HG03378 (cell line): ENCODE results near the gene ZIM2.

Experiments used
- ATAC-seq: cut with Tn5 transposase; IDR thresholded peaks from one replicate; pipeline ENCODE4 v1.9.1; 2021; ENCODE audit warnings: mild to moderate bottlenecking, moderate library complexity; ENCODE audit not compliant: unreplicated experiment

ZIM2 gene

DNA sequence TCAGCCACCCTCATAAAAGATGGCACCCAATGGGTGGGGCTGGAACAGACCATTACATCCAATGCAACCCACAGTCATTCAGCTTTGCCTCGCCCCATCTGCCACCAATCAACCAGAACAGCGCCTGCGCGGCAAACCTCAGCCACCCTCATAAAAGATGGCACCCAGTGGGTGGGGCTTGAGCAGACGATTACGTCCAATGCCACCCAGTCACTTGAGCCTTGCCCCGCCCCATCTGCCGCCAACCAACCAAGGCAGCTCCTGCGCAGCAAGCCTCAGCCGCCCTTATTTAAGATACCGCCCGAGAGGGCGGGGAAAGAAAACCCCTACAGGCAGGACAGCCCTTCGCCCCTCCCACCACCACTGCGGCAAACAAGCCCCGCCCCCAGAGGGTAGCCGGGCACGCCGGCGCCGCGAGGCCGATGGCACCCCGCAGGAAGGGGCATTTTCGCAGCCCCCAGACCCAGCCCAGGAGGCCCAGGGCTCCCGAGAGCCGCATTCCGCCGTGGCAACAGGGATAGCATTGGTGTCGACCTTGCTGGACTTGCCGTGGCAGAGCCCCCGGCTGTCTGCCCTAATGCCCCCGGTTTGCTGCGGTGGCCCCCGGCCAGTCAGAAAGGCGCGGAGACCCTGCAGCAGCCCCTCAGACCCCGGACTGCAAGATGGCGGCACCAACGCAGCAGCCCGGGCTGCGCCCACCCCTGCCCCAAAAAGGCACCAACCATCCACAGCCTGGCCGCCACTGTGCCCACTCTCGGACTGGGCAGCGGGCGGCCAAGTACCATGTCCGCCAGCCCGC lies 675 bp downstream of the ZIM2 start:
- no peak for ATAC-seq

DNA sequence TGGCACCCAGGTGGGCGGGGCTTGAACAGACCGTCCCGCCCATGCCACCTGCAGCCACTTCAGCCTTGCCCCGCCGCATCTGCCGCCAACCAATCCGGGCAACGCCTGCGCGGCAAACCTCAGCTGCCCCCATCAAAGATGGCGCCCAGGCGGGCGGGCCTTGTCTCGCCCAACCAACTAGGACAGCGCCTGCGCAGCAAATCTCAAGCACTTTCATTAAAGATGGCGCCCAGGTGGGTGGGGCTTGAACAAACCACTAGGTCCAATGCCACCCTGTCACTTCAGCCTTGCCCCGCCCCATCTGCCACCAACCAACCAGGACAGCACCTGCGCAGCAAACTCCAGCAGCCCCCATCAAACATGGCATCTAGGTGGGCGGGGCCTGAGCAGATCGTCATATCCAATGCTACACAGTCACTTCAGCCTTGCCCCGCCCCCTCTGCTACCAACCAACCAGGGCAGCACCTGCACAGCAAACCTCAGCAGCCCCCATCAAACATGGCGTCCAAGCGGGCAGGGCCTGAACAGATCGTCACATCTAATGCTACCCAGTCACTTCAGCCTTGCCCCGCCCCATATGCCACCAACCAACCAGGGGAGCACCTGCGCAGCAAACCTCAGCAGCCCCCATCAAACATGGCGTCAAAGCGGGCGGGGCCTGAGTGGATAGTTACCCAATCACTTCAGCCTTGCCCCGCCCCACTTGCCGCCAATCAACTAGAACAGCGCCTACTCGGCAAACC lies 1.4 kb downstream of the ZIM2 start:
- no peak for ATAC-seq

DNA sequence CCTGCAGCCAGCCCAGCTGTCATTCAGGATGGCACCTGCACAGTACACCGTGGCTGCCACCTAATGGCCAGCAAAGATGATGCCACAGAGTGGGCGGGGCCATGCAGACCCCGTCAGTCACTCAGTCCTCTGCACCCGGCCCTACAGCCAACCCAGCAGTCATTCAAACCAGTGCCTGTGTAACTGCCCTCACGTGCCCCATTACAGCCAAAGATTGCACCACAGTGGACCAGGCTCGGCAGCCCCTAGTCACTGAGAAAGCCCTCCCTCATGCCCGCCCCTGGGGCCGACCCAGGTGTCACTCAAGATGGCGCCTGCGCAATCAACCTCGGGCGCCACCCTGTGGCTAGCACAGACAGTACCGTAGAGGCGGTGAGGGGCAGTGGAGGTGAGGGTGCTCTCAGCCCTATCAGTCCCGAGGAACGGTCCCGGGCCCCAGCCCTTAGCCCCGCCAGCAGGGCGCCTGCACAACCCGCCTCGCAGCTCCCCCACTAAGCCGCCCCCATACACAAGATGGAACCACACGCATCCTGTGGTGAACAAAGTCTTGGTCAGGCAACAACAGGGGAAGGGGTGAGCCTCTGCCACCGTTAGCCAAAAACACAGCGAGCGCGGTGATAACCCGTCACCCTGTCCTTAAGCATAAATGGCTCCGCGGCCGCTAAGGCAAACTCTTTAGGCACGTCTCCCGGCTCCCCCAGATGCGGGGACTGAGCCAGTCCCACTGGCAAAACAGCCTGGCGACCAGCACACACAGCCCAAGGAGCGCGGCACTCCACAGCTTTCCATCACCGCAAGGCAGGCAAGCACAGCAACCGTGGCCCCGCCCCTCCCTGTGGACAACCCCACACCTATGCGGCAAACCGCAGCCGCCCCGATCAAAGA lies 2.3 kb downstream of the ZIM2 start:
- ATAC-seq: no peak

DNA sequence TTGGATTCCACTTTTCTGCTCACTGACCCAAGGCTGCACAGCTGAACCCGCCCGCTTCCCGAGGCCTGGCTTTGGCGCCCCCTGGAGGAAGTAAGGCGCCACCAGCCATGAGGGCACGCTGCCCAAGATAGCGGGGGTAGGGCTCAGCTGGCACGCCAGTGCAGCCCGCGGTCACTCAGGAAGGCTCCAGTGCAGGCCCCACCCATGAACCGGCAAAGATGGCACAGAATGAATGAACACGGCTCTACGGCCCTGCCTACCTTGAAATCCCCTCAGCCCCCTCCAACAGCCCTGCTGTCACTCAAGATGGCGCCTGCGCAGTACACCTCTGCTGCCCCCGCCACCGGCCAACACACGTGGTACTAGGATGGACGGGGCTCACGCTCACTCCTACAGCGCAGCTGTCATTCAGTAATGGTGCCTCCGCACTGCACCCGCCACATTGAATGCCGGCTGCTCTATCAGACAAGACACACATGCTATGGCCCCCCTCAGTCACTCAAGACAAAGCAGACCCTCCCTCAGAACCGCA lies 3.0 kb downstream of the ZIM2 start:
- no peak for ATAC-seq

DNA sequence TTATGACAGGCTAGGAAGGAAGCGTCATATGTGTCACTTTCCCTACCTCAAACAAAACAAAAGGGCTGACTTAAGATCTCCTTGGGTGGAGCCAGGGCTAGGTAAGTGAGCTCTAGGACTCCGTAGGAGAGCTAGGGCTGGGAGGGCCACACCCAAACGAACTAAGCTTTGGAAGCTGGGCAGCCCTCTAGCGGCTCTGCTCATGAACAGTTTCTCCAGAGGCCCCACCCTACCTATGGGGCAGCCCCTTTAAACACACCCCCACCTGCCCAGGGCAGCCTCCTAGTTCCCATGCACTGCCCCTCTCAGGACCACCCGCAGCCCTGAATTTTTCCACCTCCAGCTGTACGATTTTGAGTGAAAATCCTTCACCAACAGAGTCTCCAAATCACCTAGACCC lies 3.5 kb downstream of the ZIM2 start:
- ATAC-seq: no peak

DNA sequence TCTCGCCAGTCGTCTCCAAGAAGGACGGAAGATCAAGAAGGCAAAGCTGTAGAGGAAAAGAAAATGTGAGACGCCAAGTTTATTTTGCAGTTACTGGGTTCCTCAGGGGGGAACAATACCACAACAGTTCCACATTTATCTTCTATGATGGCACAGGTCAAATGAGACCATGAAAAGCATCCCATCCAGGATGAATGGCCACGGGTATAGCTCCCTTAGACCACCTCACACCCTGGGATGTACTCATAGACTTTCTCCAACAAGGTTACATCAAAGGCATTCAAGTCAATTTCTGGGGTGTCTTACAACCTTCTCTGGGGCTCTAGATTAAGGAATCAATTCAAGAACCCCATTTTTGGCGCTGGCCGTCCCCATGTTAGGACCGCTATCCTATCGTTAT lies 4.5 kb downstream of the ZIM2 start:
- no peak for ATAC-seq

DNA sequence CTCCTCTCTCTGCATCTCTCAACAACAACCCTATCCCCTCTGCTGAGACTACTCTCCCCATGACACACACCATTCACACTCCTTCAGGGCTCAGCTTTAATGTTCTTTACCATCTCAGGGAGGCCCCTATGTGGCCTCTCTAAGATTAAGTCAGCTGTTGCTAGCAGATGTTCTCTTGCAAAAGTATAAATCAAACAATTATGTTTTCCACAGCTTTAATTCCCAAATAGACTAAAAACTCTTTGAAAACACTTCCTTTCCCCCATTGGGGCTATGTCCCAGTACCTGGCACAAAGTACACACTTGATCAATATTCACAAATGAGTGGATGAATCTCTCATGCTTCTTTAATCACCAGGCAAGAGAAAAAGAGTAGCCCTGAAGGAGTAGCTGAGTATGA lies 5.1 kb downstream of the ZIM2 start:
- no peak for ATAC-seq

DNA sequence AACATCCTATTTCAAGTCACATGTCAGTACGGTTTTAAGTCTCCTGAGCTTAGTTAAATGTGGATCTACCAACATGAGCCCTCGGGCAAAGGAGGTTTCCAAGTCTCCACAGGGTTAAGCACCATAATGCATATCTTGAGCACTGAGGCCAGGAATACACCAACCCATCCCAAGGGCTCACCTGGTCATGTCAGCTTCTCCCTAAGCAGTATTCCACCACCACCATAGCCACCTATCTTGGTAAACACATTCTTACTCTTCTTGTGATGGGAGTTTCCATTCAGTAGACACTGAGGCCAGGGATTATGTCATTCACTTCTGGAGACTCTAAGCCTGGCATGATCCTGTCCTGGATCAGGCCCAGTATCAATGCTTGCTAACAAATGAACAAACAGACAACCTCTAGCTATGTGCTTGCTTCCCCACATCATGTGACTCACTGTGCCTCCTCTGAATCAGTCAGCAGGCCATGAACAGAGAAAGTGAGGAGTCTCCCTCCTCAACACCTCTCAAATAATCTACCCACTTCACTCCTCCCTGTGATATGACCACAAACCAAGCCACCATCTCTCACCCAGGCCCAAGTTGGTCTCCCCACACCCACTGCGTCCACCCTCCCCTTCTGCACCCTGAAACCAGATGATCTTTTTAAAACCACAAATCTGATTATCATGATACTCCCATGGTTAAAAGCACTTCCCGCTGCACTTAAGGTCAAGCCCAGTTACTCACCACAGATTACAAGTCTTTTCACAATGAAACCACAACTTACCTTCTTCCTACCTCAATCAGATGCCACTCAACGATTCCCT lies 5.8 kb downstream of the ZIM2 start:
- ATAC-seq: no peak

DNA sequence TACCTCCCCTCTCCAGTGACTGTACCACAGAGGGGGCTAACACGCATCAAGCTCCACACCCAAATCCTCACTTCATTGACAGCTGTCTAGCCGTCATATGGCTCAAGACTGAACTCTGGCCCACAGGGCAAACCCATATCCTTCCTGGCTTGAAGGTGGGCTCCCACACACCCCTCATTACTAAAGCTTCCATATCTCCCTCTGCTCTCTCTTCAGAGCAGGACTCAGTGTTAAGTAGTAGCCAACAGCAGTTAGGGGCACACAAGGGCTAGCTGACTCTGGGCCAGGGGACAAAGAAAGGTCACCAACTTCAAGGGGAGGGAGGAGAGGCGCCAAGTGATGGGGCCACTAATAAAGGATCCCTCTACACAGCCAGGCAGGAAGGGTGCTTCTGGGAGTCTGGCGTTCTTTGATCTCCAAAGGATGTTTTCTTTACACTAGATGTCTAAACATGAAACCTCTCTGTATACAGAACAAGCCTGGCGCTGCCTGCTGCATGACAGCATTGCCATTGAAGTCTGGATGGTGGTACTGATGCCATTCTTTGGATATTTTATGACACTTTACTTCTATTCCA lies 8.1 kb downstream of the ZIM2 start:
- ATAC-seq: no peak

DNA sequence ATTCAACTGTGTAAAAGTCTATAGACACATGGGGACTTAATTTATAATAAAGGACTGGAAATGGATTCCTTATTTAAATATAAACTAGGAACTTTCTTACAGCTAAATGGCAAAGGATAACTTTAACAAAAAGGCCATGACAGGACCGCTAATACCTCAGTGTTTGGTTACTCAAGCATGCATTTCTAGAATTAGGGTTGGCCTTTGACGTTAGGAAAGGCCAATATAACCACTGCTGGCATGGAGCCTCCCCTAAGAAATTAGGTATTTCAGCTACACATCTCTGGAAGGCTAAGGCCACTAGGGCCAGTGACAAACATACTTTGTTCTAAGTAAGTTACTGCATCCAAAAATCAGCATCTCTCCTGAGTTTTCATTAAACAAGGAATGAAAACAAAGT lies 9.3 kb downstream of the ZIM2 start:
- no peak for ATAC-seq

DNA sequence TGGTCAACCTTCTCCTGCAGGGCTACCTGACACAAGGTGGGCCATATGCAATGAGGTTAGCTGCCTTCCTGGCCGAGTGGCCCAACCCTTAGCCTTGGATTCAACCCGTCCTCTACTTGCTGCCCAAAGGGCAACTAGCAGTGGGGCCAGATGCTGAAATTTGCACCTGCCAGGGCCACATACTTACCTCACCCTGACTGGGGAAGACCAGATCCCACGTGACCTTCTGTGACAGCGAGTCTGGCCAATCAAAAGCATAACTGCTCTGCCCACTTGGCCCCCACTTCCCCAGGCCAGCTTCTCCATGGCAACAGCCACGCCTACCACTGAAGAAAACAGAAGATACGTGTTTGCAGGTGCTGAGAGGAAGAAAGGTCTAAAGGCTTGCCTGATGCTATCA lies 10.9 kb downstream of the ZIM2 start:
- no peak for ATAC-seq

DNA sequence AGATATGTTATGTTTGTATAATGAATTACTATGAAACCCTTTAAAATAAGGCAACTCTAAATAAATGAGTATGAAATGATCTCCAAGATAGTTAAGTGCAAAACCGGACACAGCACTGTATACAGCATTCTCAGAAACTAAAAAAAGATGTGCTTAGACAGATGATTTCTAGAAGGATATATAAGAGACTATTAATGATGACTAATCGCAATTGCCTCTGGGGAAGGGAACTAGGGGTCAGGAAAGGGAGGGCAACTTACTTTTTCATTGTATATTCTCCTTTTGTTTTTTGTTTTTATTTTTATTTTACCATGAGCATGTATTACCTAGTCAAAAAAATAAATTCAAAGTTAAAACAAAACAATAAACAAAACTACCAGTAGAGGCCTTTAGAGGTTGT lies 12.8 kb downstream of the ZIM2 start:
- no peak for ATAC-seq

DNA sequence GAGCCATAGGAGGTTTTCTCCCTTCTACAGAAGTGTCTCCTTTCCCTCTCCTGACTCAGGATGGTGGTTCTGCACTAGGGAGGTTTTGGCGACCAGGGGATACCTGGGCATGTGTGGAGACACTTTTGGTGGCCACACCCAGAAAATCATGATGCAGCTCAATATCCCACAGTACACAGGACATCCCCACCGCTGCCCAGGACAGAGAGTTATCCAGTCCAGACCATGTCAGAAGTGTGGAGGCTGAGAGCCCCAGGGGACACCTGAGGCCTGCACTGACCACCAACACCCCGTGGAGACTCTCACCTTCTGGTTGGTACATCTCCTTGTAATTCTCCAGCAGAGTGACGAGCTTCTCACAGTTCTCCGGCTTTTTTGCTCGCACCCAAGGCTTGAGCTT lies 16.6 kb downstream of the ZIM2 start:
- no peak for ATAC-seq

DNA sequence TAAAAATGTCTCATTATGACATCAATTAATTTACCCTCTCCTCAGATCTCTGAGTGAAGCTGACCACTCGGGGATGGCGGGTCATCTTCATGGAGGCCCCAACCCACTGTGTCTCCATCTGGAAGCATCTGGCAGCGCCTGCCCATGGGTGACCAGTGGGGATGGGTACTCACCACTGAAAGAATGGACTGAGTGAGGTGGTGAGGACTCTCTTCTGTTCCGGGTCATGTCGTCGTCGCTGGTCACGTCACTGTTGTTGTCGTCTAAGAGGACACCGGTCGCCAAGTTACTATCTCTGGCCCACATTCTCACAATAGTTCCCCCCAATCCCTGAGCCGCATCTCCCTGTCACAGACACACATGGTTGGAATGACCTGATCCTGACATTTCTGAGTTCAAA lies 17.1 kb downstream of the ZIM2 start:
- no peak for ATAC-seq

DNA sequence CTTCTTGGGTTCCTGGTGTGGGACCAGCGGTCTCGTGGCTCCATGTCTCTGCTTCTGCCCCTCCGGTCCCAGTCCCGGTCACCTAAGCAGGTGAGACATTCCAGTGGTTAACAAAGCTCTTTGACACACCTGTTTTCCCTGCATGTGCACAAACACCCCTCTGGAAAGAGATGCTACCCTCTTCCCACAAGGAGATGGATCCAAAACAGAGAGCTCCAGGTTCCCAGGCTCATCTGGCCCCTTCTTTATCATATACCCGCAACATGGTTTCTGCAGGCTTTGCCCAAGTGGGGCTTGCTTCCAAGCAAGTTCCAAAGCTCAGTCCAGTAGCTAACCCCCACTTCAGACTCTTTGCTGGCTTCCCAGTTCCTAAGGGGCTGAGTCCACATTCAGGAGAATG lies 17.8 kb downstream of the ZIM2 start:
- ATAC-seq: no peak

DNA sequence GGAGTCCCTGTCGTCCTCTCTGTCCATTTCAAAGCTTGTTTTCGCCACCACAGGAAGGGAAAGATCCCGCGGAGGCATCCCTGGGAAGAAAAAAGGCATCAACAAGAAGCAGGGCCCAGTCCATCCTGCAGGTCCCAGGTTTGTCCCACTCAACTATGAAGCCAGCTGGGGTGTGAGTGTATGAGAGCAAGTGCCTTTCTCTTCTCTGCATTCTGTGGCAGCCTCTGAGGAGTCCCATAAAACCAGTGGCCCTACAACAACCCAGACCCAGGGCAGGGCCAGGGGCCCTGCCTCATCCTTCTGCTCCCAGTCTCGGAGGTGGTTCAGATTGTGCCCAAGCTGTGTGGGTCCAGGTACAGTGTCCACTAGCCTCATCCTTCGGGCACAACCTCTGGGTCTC lies 18.9 kb downstream of the ZIM2 start:
- ATAC-seq: no peak

DNA sequence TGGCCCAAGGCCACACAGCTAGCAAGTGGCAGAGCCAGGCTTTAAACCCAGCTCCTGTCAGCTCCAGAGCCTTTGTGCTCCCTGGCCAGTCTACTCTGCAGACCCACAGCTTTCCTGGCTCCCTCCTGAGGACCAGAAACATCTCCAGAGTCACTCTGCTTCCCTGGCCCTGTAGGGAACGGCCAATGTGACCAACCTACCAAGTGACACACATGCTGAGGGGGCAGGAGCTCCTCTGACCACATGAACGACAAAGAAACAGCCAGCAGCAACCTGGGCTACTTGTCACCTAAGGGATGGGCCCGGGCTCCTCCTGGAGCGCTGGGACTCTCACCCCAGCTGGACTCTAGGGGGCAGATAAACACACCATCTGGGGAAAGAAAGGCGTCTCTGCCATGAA lies 19.3 kb downstream of the ZIM2 start:
- no peak for ATAC-seq

DNA sequence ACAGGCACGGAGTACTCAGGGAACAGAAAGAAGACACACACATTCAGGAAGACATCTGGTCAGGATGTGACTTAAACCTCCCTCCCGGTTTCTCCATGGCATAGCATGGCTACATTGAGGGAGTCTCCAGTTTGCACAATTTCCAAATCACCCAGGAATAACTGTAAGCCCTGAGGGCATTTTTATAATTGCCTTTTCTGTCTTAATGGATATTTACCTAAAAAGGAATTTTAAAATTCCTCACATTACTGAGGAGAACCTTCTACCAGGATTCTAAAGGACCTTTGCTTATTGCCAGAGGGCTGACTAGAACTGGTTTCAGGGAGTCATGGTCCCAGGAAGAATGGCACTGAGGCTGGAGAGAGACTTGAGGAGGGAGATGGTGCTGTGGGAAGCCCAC lies 21.4 kb downstream of the ZIM2 start:
- ATAC-seq: no peak

DNA sequence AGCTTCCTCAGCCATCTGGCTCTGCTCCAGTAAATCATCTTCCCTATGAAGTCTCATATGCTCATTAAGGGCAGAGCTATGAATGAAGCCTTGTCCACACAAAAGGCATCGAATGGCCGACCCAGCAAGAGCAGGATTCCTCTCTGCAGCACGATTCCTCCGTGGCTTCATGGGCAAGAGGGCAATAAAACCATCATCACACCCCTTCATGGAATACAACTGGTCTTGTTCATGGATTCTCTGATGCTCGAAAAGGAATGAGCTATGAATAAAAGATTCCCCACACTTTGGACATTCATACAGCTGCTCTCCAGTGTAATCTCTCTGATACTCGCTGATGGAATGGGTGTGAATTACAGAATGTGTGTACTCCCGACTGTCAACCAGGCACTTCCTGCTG lies 25.9 kb downstream of the ZIM2 start:
- ATAC-seq: no peak

DNA sequence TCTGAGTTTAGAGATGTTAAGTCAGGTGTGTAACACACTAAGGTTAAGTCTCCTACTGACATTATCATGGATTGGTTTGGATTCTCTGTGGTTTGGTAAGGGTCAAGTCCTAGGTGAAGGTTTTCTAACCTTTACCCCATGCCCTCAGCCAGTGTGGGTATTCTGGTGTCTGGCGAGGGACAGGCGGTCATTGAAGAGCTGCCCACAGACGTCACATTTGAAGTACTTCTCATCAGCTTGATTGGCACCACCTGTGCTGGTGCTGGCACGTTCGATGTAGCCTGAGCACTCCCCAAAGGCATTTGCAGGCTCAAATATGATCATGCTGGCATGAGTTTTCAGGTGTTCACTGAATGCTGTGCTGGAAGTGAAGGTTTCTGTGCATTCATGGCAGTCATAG lies 27.0 kb downstream of the ZIM2 start:
- ATAC-seq: no peak
